HG03175 (cell line): Measurements from ENCODE around the gene WASL.
"Not testable (repeated sequence)": the region's sequence is repeated elsewhere in the genome, so short reads cannot be mapped to it uniquely, and the experiment has no call there.

ENCODE experiments used
- ATAC-seq: cut with Tn5 transposase; IDR thresholded peaks from one replicate; pipeline ENCODE4 v1.9.1; 2021; ENCODE audit warnings: mild to moderate bottlenecking, moderate library complexity; ENCODE audit not compliant: unreplicated experiment

WASL gene

GRCh38 chr7:123735539-123735938 lies 13.3 kb downstream of the WASL start:
- no peak for ATAC-seq

DNA sequence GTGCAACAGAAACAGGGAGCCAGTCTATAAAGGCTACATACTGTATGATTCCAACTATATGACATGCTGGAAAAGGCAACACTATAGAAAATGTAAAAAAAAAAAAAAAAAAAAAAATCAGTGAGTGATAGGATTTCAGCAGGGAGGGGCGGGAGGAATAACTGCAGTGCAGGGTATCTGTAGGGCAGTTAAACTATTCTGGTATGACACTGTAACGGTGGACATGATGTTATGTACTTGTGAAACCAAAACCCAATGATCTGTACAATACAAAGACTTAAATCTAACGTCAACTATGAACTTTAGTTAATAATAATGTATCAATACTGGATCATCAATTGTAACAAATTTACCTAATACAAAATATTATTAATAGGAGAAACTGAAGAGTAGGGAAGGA lies 14.3 kb downstream of the WASL start:
- ATAC-seq = no peak

DNA sequence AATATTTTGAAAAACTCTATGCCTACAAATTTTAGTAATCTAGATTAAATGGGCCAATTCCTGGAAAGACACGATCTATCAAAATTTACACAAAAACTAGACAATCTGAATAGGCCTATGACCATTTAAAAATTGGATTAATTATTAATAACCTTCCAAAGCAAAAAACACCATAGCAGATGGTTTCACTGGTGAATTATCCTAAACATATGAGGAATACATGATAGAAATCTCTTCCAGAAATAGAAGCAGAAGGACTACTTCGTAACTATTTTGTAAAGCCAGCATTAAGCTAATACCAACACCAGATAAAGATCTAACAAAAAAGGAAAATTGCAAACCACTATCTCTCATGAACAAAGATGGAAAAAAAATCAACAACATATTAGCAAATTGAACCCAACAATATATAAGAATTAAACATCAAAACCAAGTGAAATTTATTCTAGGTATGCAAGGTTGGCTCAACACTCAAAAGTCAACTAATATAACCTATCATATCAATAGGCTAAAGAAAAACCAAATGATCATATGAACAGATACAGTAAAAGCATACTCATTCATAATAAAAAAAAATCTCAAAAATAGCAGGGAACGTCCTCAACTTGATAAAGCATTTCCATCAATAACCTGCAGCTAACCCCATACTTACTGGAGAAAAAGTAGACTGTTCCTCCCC lies 16.3 kb downstream of the WASL start:
- no peak for ATAC-seq

DNA sequence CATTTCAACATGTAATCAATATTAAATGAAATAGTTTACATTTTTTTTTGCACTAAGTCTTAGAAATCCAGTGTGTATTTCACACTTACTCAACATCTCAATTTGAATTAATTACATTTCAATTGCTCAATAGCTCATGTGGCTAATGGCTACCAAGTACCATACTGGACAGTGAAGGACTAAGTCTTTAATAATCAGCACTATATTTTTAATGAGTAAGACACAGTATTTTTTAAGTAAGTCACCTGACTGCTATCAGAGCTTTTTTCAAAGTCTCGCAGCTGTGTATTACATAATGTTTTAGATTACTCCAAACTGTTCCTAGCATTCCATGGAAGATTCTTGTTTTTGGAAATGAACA lies 19.6 kb downstream of the WASL start:
- no peak for ATAC-seq

- no peak for ATAC-seq
Observed at GRCh38 chr7:123727071-123727837, 21.5 kb downstream of the WASL start.

- no peak for ATAC-seq
Observed at GRCh38 chr7:123725586-123726171, 23.1 kb downstream of the WASL start.

DNA sequence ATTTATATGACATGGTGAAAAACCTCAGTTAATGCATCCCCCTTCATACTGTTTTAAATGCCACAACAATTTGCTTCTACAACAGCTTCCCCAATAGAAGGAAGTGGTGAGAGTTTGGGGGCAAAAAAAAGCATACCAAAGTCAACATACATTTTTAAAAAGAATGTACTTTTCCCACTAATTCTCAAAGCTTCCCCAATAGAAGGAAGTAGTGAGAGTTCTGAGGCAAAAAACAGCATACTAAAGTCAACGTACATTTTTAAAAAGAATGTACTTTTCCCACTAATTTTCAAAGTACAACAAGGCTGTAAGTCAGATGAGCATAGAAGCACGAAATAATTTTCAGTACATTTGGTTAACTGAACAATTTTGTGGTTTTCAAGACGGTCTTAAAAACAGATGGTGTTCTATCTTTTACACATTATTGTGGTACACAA lies 24.0 kb downstream of the WASL start:
- no peak for ATAC-seq

DNA sequence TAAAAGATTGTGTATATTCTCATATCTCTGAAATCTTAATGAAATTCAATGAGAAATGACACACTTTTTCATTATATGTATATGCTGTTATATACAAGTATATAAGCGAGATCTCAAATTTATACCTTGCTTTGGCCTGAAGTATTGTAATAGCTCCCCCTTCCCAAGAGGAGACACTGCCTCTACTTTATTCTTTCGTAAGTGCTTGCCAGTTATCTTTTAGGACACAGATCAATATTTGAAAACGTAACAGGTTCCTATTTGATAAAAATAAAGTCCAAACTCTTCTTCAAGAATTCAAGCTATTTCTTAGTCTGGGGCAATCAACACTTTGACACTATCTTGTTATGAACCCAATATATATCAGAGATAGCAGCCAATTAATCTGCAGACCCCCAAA lies 24.9 kb downstream of the WASL start:
- no peak for ATAC-seq

DNA sequence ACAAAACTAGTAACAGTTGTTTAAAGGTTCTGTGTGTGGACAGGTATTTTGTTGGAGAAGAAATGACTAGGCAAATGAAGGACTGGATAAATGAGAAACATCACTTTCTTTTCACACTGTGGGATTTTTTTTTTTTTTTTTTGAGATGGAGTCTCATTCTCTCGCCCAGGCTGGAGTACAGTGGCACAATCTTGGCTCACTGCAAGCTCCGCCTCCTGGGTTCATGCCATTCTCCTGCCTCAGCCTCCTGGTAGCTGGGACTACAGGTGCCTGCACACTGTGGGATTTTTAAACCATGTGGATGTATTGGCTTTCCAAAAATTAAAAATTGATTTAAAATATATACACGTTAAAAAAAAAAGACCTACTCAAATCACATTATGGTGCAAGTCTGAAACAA lies 28.3 kb downstream of the WASL start:
- ATAC-seq = not testable (repeated sequence)

DNA sequence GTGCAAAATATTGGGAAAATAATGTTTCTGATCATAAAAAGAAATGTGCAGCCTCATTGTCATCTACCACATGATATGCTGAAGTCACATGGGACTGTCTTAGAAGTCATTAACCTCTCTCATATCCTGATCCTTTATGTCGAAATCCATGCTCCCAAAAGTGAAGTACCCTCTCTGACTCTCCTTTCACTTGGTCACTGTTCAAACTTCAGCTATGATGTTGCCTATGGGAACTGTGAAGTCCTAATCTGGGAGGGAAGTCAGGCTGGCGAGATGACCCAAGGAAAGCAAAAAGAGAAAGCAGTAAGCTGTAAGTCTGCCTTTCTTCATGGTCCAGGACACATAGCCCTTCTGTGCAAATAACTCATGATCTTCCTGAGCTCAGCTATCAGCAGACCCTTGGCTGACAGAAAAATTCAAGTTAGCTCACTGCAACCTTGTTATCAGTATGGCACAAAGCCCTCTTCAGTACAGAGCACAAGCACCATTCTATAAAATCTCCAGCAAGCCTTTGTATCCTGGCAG lies 29.5 kb downstream of the WASL start:
- no peak for ATAC-seq

DNA sequence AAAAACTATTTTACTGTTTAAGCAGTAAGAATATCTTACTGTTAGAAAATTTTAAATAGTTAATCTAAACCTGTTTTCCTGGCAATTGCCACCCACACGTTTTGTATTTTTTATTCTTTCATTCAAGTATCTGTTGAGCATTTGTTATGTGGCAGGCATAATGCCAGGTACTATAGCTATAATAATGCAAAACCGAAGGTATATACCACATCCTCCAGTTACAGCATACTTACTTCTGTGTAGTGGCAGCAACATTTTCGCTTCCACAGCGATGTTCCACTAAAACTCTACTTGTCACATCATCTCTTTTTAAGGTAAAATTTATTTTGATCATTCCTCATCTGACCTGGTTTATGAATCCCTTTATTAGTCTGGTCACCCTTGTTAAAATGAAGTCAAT lies 30.0 kb downstream of the WASL start:
- ATAC-seq = no peak

DNA sequence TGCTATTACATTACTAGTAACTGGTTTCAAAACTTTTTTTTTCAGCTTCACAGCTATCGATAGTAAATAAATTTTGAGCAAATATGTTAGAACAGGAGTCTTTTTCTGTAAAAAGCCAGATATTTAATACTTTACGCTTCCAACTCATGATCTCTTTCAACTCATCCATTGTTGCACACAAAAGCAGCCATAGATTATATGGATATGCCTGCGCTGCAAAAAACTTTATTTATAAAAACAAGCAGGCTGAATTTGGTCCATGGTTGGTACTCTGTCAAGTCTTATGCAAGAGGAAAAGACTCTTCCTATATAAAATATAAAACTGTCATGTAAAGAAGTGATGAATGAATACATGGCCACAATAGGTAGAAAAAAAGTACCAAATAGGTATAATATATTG lies 31.1 kb downstream of the WASL start:
- ATAC-seq = no peak

DNA sequence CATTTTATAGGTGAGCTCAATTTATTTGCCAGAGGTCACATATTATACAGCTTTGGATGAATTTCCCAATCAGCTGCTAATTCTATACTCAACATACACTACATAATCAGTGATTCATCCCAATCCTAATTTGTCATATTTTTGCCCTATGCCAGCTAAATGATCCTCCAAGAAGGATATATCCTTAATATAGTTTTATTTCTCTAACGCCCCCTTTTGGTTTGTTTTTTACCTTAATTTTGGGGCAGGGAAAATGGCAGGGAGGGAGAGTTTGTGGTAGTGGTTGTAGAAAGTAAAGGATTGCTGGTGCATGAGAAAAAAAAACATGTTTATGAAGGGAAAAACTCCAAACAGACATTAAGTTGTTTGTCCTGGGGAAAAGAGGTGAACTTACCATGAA lies 31.9 kb downstream of the WASL start:
- ATAC-seq = no peak

DNA sequence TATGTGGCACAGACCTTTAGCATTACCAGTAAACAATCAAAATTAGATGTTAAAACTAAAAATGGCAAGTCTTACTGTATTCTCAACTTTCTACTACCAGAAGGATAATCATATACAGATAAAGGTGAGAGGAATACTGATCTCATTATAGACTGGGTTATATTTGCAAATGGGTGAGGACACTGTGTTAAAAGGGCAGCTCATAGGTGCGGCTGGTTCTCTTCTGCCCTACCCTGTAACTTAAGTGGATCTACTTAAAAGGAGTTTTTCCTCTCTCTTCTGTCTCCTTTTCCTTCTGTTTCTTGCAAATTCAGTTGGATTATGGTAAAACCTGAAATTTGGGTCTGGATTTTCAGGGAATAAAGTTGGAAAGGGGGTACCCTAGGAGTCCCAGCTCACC lies 33.0 kb downstream of the WASL start:
- ATAC-seq = no peak

GRCh38 chr7:123715198-123715597 lies 33.6 kb downstream of the WASL start:
- no peak for ATAC-seq

DNA sequence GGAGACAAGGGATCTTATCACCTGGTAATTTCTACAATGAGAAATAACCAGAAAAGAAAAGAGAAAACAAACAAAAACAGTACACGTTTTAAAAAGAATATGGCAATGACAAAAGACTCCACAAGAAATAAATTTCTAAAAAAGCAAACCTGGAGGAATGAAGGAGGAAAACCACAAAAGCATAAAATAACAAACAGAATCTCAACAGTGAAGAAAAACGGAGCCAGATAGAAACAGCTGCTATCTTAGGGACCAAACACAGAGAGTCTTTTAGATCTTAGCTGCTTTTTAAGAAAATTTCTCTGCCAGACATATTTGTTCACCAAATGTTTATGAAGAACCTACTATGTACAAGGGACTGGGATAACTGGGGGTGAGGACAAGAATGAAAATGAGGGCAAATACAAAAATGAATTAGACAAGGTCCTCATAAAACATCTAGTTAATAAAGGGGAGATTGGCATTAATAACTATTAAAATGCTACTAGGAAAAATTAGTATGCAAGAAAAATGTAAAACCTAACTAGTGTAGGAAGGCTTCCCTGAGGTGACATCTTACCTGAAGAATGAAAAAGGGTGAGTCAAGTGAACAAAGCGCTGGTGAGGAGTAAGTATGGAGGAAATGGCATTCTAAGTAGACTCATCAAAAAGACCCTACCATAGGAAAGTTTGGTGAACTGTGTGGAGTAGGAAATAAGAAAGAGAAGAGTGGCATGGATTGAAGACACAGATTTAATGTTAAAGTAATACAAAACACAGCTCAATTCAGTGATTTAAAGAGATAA lies 34.3 kb downstream of the WASL start:
- no peak for ATAC-seq

- ATAC-seq = no peak
Observed at GRCh38 chr7:123712619-123713018, 36.2 kb downstream of the WASL start.

- no peak for ATAC-seq
Observed at GRCh38 chr7:123711832-123712293, 36.9 kb downstream of the WASL start.

- ATAC-seq = no peak
Observed at GRCh38 chr7:123710683-123711082, 38.1 kb downstream of the WASL start.

GRCh38 chr7:123709525-123709924 lies 39.3 kb downstream of the WASL start:
- ATAC-seq = no peak

GRCh38 chr7:123705211-123705901 lies 43.4 kb downstream of the WASL start:
- ATAC-seq = no peak
